Psoas muscle (tissue), 8 donors: ENCODE data around the gene LDLRAD4. TPM values are rescaled to one million over a fixed set of nuclear protein-coding genes. Genes with fewer than 3 reads are reported as not detected.

Experiments used
- ATAC-seq, 4 donors: fragments of 200-7000 bp; cut with Tn5 transposase; one replicate each; pipeline ENCODE4 v1.9.1; 2020; ENCODE audit warnings: moderate library complexity in 3 of 4, mild to moderate bottlenecking in 2 of 4
- DNase-seq, 2 donors: peaks; one replicate each; pipeline ENCODE4 v3.0.0-alpha.2; 2020
- H3K27ac ChIP-seq: fragments of 200-600 bp; one replicate; pipeline ENCODE4 v1.8.0; 2022
- H3K27me3 ChIP-seq, 3 donors: fragments of 200-600 bp in 1 of 3; one replicate each; pipeline versions ENCODE4 v1.6.1 to v1.8.0; 2013 to 2022; ENCODE audit warnings: low read length in 2 of 3, mild to moderate bottlenecking in 2 of 3, moderate library complexity in 1 of 3; ENCODE audit not compliant: insufficient read depth in 3 of 3
- H3K36me3 ChIP-seq, 2 donors: fragments of 200-600 bp in 1 of 2; one replicate each; pipeline versions ENCODE4 v1.6.1 to v1.8.0; 2013 to 2022; ENCODE audit warnings: low read depth in 1 of 2, mild to moderate bottlenecking in 1 of 2, moderate library complexity in 1 of 2; ENCODE audit not compliant: insufficient read depth in 1 of 2
- H3K4me1 ChIP-seq: fragments of 200-600 bp; one replicate; pipeline ENCODE4 v1.8.0; 2022
- H3K4me3 ChIP-seq: fragments of 200-600 bp; one replicate; pipeline ENCODE4 v1.8.0; 2022; ENCODE audit warnings: mild to moderate bottlenecking
- H3K9me3 ChIP-seq: fragments of 200-600 bp; one replicate; pipeline ENCODE4 v1.8.0; 2022
- CTCF ChIP-seq: fragments of 200-600 bp; IDR thresholded peaks from one replicate; pipeline ENCODE4 v1.8.0; 2022; ENCODE audit warnings: antibody characterized with exemption
- WGBS, 3 donors: extraction: QIAGEN DNeasy Blood & Tissue Kit; methylation state at CpG; one replicate each; pipeline versions ENCODE4 v1.1.6 to v1.1.7; 2013; 5-methylcytosine and 5-hydroxymethylcytosine counted together
- intact Hi-C, 2 donors: fragments of 100-400 bp; cut with DNase I; formaldehyde crosslinking; loops; one replicate each; pipeline versions ENCODE4 v1.11.0 to v1.14.2; 2022
- polyA plus RNA-seq, 3 donors: library from polyadenylated mRNA; stranded (reverse); fragments of 200-250 nt; gene quantifications; one replicate each; pipeline ENCODE4 v1.2.3, GENCODE V29; 2013
- total RNA-seq, 4 donors: library from RNA; stranded (reverse); fragmentation: NEBNext Ultra II Directional in 2 of 4; extraction: Animal tissue kit (Norgen Biotek cat#: 25700) in 2 of 4; gene quantifications; one replicate each; pipeline versions ENCODE4 v1.2.1 to v1.2.4, GENCODE V29; 2021 to 2023
- donor health status: healthy with polysubstance abuse.
- donor health status: DM: no; HTN: no; CAD: no; lungs with moderate emphysema.
- donor health status: Bipolar disorder and iron deficiency.
- donor health status: healthy.
- donor health status: DM: yes; HTN: yes; CAD: no.
- donor health status: DM: no; HTN: no; CAD: no.
- donor health status: DM: no; HTN: no; CAD: no.
- donor health status: DM: yes; HTN: yes; CAD: no.

Gene LDLRAD4
- total and polyA plus RNA-seq, 7 donors: 1.8 to 13.9 (median 3.8) TPM

DNA sequence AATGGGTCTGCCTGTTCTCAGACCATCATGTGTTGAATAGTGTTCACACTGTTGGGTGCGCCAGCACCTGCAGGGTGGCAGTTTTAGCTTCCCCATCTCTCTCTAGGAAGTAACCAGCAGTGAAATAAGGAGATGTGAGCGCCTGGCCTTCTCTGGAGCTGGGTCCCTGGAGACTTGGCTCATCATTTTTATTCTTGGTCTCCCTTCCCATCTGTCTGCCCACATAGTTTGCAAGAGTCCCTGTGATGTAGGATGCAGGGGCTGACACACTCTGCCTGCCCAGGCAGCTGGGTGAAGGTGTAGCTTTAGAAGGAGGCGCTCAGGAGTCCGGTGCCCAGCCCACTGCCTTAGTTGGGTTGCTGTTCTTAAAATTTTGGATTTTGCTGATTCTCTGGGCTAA lies 172.2 kb downstream of the LDLRAD4 start:
- Histone ChIP-seq H3K27ac (no peak overlapping the region), H3K4me1 (peaks cover 3% of the 10 kb centered on the region), H3K9me3 (no peaks in the 10 kb centered on the region), H3K36me3 (peaks cover 0 to 7% of the 10 kb centered on the region in 2 donors), H3K4me3 (no peak overlapping the region), H3K27me3 (no peaks in the 10 kb centered on the region)
- no peak for TF ChIP-seq CTCF
- WGBS, 3 donors: 95 to 99% (median 97%) methylated on average over 4 of the region's 4 CpGs
- ATAC-seq (no peak), DNase-seq (no peak)
- intact Hi-C loops: no loop called here

- no peak for ATAC-seq
- no peak overlapping the region for H3K27ac ChIP-seq
- no peak overlapping the region for H3K4me3 ChIP-seq
- TF ChIP-seq CTCF: no peak
- no peaks in the 10 kb centered on the region for H3K9me3 ChIP-seq
- H3K36me3 ChIP-seq: peaks cover 0 to 7% of the 10 kb centered on the region in 2 donors
- WGBS, 3 donors: 91 to 93% (median 93%) methylated on average over 12 of the region's 12 CpGs
- no peaks in the 10 kb centered on the region for H3K4me1 ChIP-seq
- no peaks in the 10 kb centered on the region for H3K27me3 ChIP-seq
- intact Hi-C loops: no loop called here
- DNase-seq: no peak
These were observed 173.6 kb downstream of the LDLRAD4 start for GRCh38 chr18:13392029-13392750.

- Histone ChIP-seq H3K27ac (no peak overlapping the region), H3K36me3 (peaks cover 0 to 3% of the 10 kb centered on the region in 2 donors), H3K4me1 (no peaks in the 10 kb centered on the region), H3K4me3 (no peak overlapping the region), H3K9me3 (no peaks in the 10 kb centered on the region), H3K27me3 (no peaks in the 10 kb centered on the region)
- TF ChIP-seq CTCF: no peak
- intact Hi-C loops: no loop called here
- DNase-seq (no peak), ATAC-seq (no peak)
- WGBS, 3 donors: 74 to 82% (median 75%) methylated on average over 8 of the region's 8 CpGs
These were observed 174.3 kb downstream of the LDLRAD4 start for GRCh38 chr18:13392899-13393298.

DNA sequence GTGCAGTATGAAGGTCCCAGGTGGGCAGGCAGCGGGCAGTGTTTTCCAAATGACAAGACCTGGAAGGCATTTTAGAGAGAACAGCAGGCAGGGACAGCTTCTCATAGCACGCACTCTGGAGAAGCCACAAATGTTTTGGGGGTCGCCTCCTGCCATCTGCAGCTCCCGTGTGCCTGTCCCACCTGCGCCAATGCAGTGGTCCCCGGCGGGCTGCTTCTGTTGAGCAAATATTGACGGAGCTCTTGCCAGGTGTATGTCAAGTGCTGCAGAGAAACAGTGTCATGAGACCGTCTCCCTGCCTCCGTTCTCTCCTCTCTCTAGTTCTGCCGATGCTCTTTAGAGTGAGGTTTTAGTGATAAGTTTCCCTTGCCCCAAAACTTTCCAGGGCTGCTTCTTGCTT lies 174.8 kb downstream of the LDLRAD4 start:
- H3K27ac ChIP-seq: no peak overlapping the region
- intact Hi-C loops: no loop called here
- no peaks in the 10 kb centered on the region for H3K36me3 ChIP-seq
- WGBS, 3 donors: 82 to 90% (median 88%) methylated on average over 11 of the region's 11 CpGs
- TF ChIP-seq CTCF: no peak
- H3K4me1 ChIP-seq: no peaks in the 10 kb centered on the region
- DNase-seq (no peak), ATAC-seq (no peak)
- H3K9me3 ChIP-seq: no peaks in the 10 kb centered on the region
- no peaks in the 10 kb centered on the region for H3K27me3 ChIP-seq
- no peak overlapping the region for H3K4me3 ChIP-seq

GRCh38 chr18:13394801-13395200 lies 176.2 kb downstream of the LDLRAD4 start:
- H3K4me3 ChIP-seq: no peak overlapping the region
- H3K9me3 ChIP-seq: no peaks in the 10 kb centered on the region
- no peaks in the 10 kb centered on the region for H3K27me3 ChIP-seq
- no peak for TF ChIP-seq CTCF
- no peak for DNase-seq
- no peak for ATAC-seq
- intact Hi-C loops: no loop called here
- no peak overlapping the region for H3K27ac ChIP-seq
- WGBS, 3 donors: 74 to 78% (median 74%) methylated on average over 3 of the region's 3 CpGs
- no peaks in the 10 kb centered on the region for H3K4me1 ChIP-seq
- H3K36me3 ChIP-seq: no peaks in the 10 kb centered on the region
